ENCODE results near the gene KLHL18. TPM values are rescaled to one million over a fixed set of nuclear protein-coding genes. Genes with fewer than 3 reads are reported as not detected.

Gene KLHL18
- total RNA-seq, 2 donors from 2014 or later = 12.9 to 18.8 TPM

- no peak for DNase-seq (ENCODE audit: low spot score)
- Histone ChIP-seq H3K9me3 (no peaks in the 10 kb centered on the region), H3K4me3 (no peak overlapping the region), H3K4me1 (peaks cover 0 to 13% of the 10 kb centered on the region in 2 donors), H3K36me3 (peaks cover 5% of the 10 kb centered on the region), H3K27me3 (no peaks in the 10 kb centered on the region), H3K27ac (no peak overlapping the region)
- no peak for TF ChIP-seq CTCF (IDR thresholded peaks at IDR 0.05)
Observed at GRCh38 chr3:47293822-47294221, 11.1 kb downstream of the KLHL18 start.

- no peak for DNase-seq (ENCODE audit: low spot score)
- H3K4me1 ChIP-seq = peaks cover 0 to 13% of the 10 kb centered on the region in 2 donors
Observed at GRCh38 chr3:47294392-47294791, 11.6 kb downstream of the KLHL18 start.

GRCh38 chr3:47295322-47295721 is 12.6 kb downstream of the KLHL18 start:
- peaks cover 0 to 13% of the 10 kb centered on the region in 2 donors for H3K4me1 ChIP-seq
- TF ChIP-seq CTCF (IDR thresholded peaks at IDR 0.05) = no peak
- H3K9me3 ChIP-seq = no peaks in the 10 kb centered on the region
- H3K27ac ChIP-seq = no peak overlapping the region
- no peaks in the 10 kb centered on the region for H3K27me3 ChIP-seq
- no peak for DNase-seq (ENCODE audit: low spot score)
- no peak overlapping the region for H3K4me3 ChIP-seq
- H3K36me3 ChIP-seq = no peaks in the 10 kb centered on the region

More at GRCh38 chr3:47294392-47294791, 11.6 kb downstream of the KLHL18 start:
- H3K27ac ChIP-seq = no peak overlapping the region
- H3K36me3 ChIP-seq = no peaks in the 10 kb centered on the region
- H3K4me3 ChIP-seq = no peak overlapping the region
- H3K9me3 ChIP-seq = no peaks in the 10 kb centered on the region
- TF ChIP-seq CTCF (IDR thresholded peaks at IDR 0.05) = no peak
- no peaks in the 10 kb centered on the region for H3K27me3 ChIP-seq

DNA sequence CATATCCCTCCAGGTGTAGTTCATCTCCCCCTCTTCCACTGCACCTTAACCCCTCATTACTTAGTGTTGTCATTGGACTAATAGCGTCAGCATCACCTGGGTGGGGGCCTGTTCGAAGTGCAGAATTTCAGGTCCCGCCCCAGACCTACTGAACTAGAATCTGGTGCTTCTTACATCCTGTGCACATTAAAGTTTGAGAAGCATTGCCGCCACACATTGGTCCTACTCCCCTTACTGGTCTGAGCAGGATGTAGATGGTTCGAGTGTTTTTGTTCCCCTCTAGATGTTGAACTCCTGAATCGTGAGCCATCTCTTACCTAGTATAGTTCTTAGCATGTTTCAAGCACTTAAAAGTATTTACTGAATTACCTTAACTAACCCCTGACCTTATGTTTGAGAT is 13.2 kb downstream of the KLHL18 start:
- no peak overlapping the region for H3K4me3 ChIP-seq
- H3K27me3 ChIP-seq = no peaks in the 10 kb centered on the region
- no peak for TF ChIP-seq CTCF (IDR thresholded peaks at IDR 0.05)
- H3K4me1 ChIP-seq = peaks cover 0 to 13% of the 10 kb centered on the region in 2 donors
- H3K9me3 ChIP-seq = no peaks in the 10 kb centered on the region
- H3K27ac ChIP-seq = no peak overlapping the region
- DNase-seq (ENCODE audit: low spot score) = no peak
- no peaks in the 10 kb centered on the region for H3K36me3 ChIP-seq

GRCh38 chr3:47296562-47297302 is 14.0 kb downstream of the KLHL18 start:
- DNase-seq (ENCODE audit: low spot score) = no peak
- Histone ChIP-seq H3K4me1 (peaks cover 0 to 13% of the 10 kb centered on the region in 2 donors), H3K27ac (no peak overlapping the region), H3K9me3 (no peaks in the 10 kb centered on the region), H3K36me3 (peaks cover under 1% of the 10 kb centered on the region), H3K27me3 (no peaks in the 10 kb centered on the region), H3K4me3 (no peak overlapping the region)
- TF ChIP-seq CTCF (IDR thresholded peaks at IDR 0.05) = no peak

- Histone ChIP-seq H3K36me3 (peaks cover 11% of the 10 kb centered on the region), H3K27ac (no peak overlapping the region), H3K27me3 (no peaks in the 10 kb centered on the region), H3K4me3 (no peak overlapping the region), H3K9me3 (no peaks in the 10 kb centered on the region), H3K4me1 (peaks cover 0 to 13% of the 10 kb centered on the region in 2 donors)
- no peak for TF ChIP-seq CTCF (IDR thresholded peaks at IDR 0.05)
- no peak for DNase-seq (ENCODE audit: low spot score)
Observed at GRCh38 chr3:47298439-47298838, 15.7 kb downstream of the KLHL18 start.
